GM19372 (cell line): ENCODE measurements around the gene KIF19.
A peak's percentile ranks its signal among the peaks of the same experiment; 100 is the strongest.
"Not testable (repeated sequence)": the region's sequence is repeated elsewhere in the genome, so short reads cannot be mapped to it uniquely, and the experiment has no call there.

Experiments used
- ATAC-seq: cut with Tn5 transposase; IDR thresholded peaks from one replicate; pipeline ENCODE4 v1.9.1; 2021; ENCODE audit warnings: mild to moderate bottlenecking, low read depth, moderate library complexity; ENCODE audit not compliant: unreplicated experiment

Gene KIF19

GRCh38 chr17:74325743-74326379, at the start of gene KIF19:
Gene KIF19, plus strand, starts transcription at chr17:74326226. Its CDS starts 124 bp downstream, at chr17:74326350.
- peak; percentile 64 for ATAC-seq

GRCh38 chr17:74276541-74277009, 49.5 kb upstream of the KIF19 start:
- ATAC-seq: no peak

- ATAC-seq: no peak
Measured at GRCh38 chr17:74277935-74278334, 48.1 kb upstream of the KIF19 start.

- ATAC-seq: not testable (repeated sequence)
Measured at GRCh38 chr17:74279617-74280016, 46.4 kb upstream of the KIF19 start.

GRCh38 chr17:74280093-74280513, 45.9 kb upstream of the KIF19 start:
- no peak for ATAC-seq

- no peak for ATAC-seq
Measured at GRCh38 chr17:74281799-74282198, 44.2 kb upstream of the KIF19 start.

GRCh38 chr17:74282274-74282586, 43.8 kb upstream of the KIF19 start:
- ATAC-seq: not testable (repeated sequence)

GRCh38 chr17:74282587-74283370, 43.2 kb upstream of the KIF19 start:
- ATAC-seq: no peak

GRCh38 chr17:74283371-74283673, 42.7 kb upstream of the KIF19 start:
- ATAC-seq: no peak

- no peak for ATAC-seq
Measured at GRCh38 chr17:74287031-74287602, 38.9 kb upstream of the KIF19 start.

GRCh38 chr17:74288785-74289184, 37.2 kb upstream of the KIF19 start:
- ATAC-seq: no peak

GRCh38 chr17:74289688-74290087, 36.3 kb upstream of the KIF19 start:
- no peak for ATAC-seq

- no peak for ATAC-seq
Measured at GRCh38 chr17:74290340-74290739, 35.7 kb upstream of the KIF19 start.

GRCh38 chr17:74292495-74292894, 33.5 kb upstream of the KIF19 start:
- no peak for ATAC-seq

- ATAC-seq: no peak
Measured at GRCh38 chr17:74295625-74296547, 30.1 kb upstream of the KIF19 start.

- ATAC-seq: no peak
Measured at GRCh38 chr17:74296548-74296936, 29.5 kb upstream of the KIF19 start.

GRCh38 chr17:74297941-74298340, 28.1 kb upstream of the KIF19 start:
- no peak for ATAC-seq

GRCh38 chr17:74298778-74299177, 27.2 kb upstream of the KIF19 start:
- no peak for ATAC-seq

GRCh38 chr17:74299226-74300009, 26.6 kb upstream of the KIF19 start:
- ATAC-seq: no peak

- ATAC-seq: no peak
Measured at GRCh38 chr17:74303305-74303704, 22.7 kb upstream of the KIF19 start.
